COLO668 (cell line): Measurements from ENCODE around the gene RPS26.
"Not testable (repeated sequence)": the region's sequence is repeated elsewhere in the genome, so short reads cannot be mapped to it uniquely, and the experiment has no call there.

ENCODE experiments used
- DNase-seq: peaks from one replicate; lab custom pipeline; 2025; ENCODE audit not compliant: unreplicated experiment; lab: John Stamatoyannopoulos, UW

RPS26 gene

GRCh38 chr12:56041552-56042429, at the start of gene RPS26:
TSS of gene RPS26 (plus strand) at chr12:56041918. CDS start at chr12:56042167, 249 bp downstream.
- peak; percentile 95 for DNase-seq

GRCh38 chr12:55993230-55993853, 48.4 kb upstream of the RPS26 start:
- DNase-seq = no peak

- no peak for DNase-seq
Measured at GRCh38 chr12:55995366-55995765, 46.4 kb upstream of the RPS26 start.

GRCh38 chr12:55996201-55996714, 45.5 kb upstream of the RPS26 start:
- peak; percentile 20 for DNase-seq

GRCh38 chr12:55996715-55997534, 44.8 kb upstream of the RPS26 start, which contains the start of gene SUOX:
TSS of gene SUOX (plus strand) at chr12:55997276. CDS start at chr12:56002222, 4,946 bp downstream.
- DNase-seq = peak; percentile 85

- no peak for DNase-seq
Measured at GRCh38 chr12:55997535-55997859, 44.2 kb upstream of the RPS26 start.

GRCh38 chr12:55999522-55999921, 42.2 kb upstream of the RPS26 start:
- not testable (repeated sequence) for DNase-seq

- DNase-seq = not testable (repeated sequence)
Measured at GRCh38 chr12:55999999-56000540, 41.6 kb upstream of the RPS26 start.

GRCh38 chr12:56001487-56002100, 40.1 kb upstream of the RPS26 start:
- no peak for DNase-seq

- not testable (repeated sequence) for DNase-seq
Measured at GRCh38 chr12:56003376-56003775, 38.3 kb upstream of the RPS26 start.

- DNase-seq = no peak
Measured at GRCh38 chr12:56004211-56004610, 37.5 kb upstream of the RPS26 start.

GRCh38 chr12:56007564-56008559, 33.9 kb upstream of the RPS26 start:
- DNase-seq = peak; percentile 63

- DNase-seq = no peak
Measured at GRCh38 chr12:56010111-56010570, 31.6 kb upstream of the RPS26 start.

GRCh38 chr12:56011509-56012090, 30.1 kb upstream of the RPS26 start:
- no peak for DNase-seq

GRCh38 chr12:56013482-56013881, 28.2 kb upstream of the RPS26 start:
- no peak for DNase-seq

- no peak for DNase-seq
Measured at GRCh38 chr12:56014205-56014604, 27.5 kb upstream of the RPS26 start.

- no peak for DNase-seq
Measured at GRCh38 chr12:56017181-56017580, 24.5 kb upstream of the RPS26 start.

GRCh38 chr12:56018356-56018755, 23.4 kb upstream of the RPS26 start:
- DNase-seq = no peak
